ENCODE measurements around the gene RSPH1. TPM values are rescaled to one million over a fixed set of nuclear protein-coding genes. Genes with fewer than 3 reads are reported as not detected.

The RSPH1 gene
- total RNA-seq, 1 donor from 2014 or later = 0.42 TPM

GRCh38 chr21:42443181-42443785, 52.7 kb downstream of the RSPH1 start:
- H3K4me1 Mint-ChIP-seq (ENCODE audit: low read depth, unreplicated experiment) = no peaks in the 10 kb centered on the region
- H3K4me3 Mint-ChIP-seq (ENCODE audit: unreplicated experiment) = no peak overlapping the region
- DNase-seq = no peak
- H3K36me3 Mint-ChIP-seq (ENCODE audit: unreplicated experiment) = no peaks in the 10 kb centered on the region
- TF ChIP-seq CTCF (IDR thresholded peaks at IDR 0.05; ENCODE audit: partially characterized antibody, unreplicated experiment) = no peak
- H3K9me3 Mint-ChIP-seq (ENCODE audit: unreplicated experiment) = peaks cover 5% of the 10 kb centered on the region
- peaks cover 6% of the 10 kb centered on the region for H3K27me3 Mint-ChIP-seq (ENCODE audit: unreplicated experiment)
- no peak overlapping the region for H3K27ac Mint-ChIP-seq (ENCODE audit: unreplicated experiment)

- peaks cover 5% of the 10 kb centered on the region for H3K9me3 Mint-ChIP-seq (ENCODE audit: unreplicated experiment)
- H3K4me1 Mint-ChIP-seq (ENCODE audit: low read depth, unreplicated experiment) = no peaks in the 10 kb centered on the region
- TF ChIP-seq CTCF (IDR thresholded peaks at IDR 0.05; ENCODE audit: partially characterized antibody, unreplicated experiment) = no peak
- H3K4me3 Mint-ChIP-seq (ENCODE audit: unreplicated experiment) = no peak overlapping the region
- no peaks in the 10 kb centered on the region for H3K36me3 Mint-ChIP-seq (ENCODE audit: unreplicated experiment)
- H3K27ac Mint-ChIP-seq (ENCODE audit: unreplicated experiment) = no peak overlapping the region
- H3K27me3 Mint-ChIP-seq (ENCODE audit: unreplicated experiment) = peaks cover 3% of the 10 kb centered on the region
- DNase-seq = no peak
Observed at GRCh38 chr21:42441963-42442362, 54.1 kb downstream of the RSPH1 start.

- TF ChIP-seq CTCF (IDR thresholded peaks at IDR 0.05; ENCODE audit: partially characterized antibody, unreplicated experiment) = no peak
- no peak for DNase-seq
- Mint-ChIP-seq H3K27me3 (ENCODE audit: unreplicated experiment) (peaks cover 2% of the 10 kb centered on the region), H3K4me3 (ENCODE audit: unreplicated experiment) (no peak overlapping the region), H3K27ac (ENCODE audit: unreplicated experiment) (no peak overlapping the region), H3K36me3 (ENCODE audit: unreplicated experiment) (no peaks in the 10 kb centered on the region), H3K4me1 (ENCODE audit: low read depth, unreplicated experiment) (no peaks in the 10 kb centered on the region), H3K9me3 (ENCODE audit: unreplicated experiment) (peaks cover 3% of the 10 kb centered on the region)
Observed at GRCh38 chr21:42440187-42440792, 55.7 kb downstream of the RSPH1 start.

GRCh38 chr21:42439284-42440186, 56.5 kb downstream of the RSPH1 start:
- Mint-ChIP-seq H3K9me3 (ENCODE audit: unreplicated experiment) (peaks cover 3% of the 10 kb centered on the region), H3K4me3 (ENCODE audit: unreplicated experiment) (no peak overlapping the region), H3K36me3 (ENCODE audit: unreplicated experiment) (no peaks in the 10 kb centered on the region), H3K27me3 (ENCODE audit: unreplicated experiment) (peaks cover 3% of the 10 kb centered on the region), H3K27ac (ENCODE audit: unreplicated experiment) (no peak overlapping the region), H3K4me1 (ENCODE audit: low read depth, unreplicated experiment) (no peaks in the 10 kb centered on the region)
- no peak for TF ChIP-seq CTCF (IDR thresholded peaks at IDR 0.05; ENCODE audit: partially characterized antibody, unreplicated experiment)
- DNase-seq = no peak
